H9 (cell line): Measurements from ENCODE around the gene RASAL1. TPM values are rescaled to one million over a fixed set of nuclear protein-coding genes. Genes with fewer than 3 reads are reported as not detected.

ENCODE experiments used
- DNase-seq: peaks from one replicate; pipeline ENCODE4 v3.0.0-alpha.2; 2017
- H2AFZ ChIP-seq: one replicate; pipeline ENCODE4 v1.6.1; 2013; ENCODE audit warnings: mild to moderate bottlenecking, low read length, control low read depth, moderate library complexity
- H2AK5ac ChIP-seq: 2 replicates; pipeline ENCODE4 v1.6.1; 2013; ENCODE audit warnings: low read length, control low read depth, mixed read lengths; ENCODE audit not compliant: insufficient read length
- H2BK120ac ChIP-seq: one replicate; pipeline ENCODE4 v1.6.1; 2013; ENCODE audit warnings: low read depth, mild to moderate bottlenecking, low read length, control low read depth, inconsistent platforms; ENCODE audit not compliant: poor library complexity, severe bottlenecking
- H2BK12ac ChIP-seq: 2 replicates; pipeline ENCODE4 v1.6.1; 2013; ENCODE audit warnings: low read length, control low read depth, mixed read lengths, low read depth; ENCODE audit not compliant: insufficient read length
- H2BK15ac ChIP-seq: 2 replicates; pipeline ENCODE4 v1.6.1; 2013; ENCODE audit warnings: low read depth, low read length, control low read depth
- H2BK20ac ChIP-seq: one replicate; pipeline ENCODE4 v1.6.1; 2013; ENCODE audit warnings: low read depth, mild to moderate bottlenecking, low read length, control low read depth, inconsistent platforms; ENCODE audit not compliant: poor library complexity, severe bottlenecking
- H2BK5ac ChIP-seq: 2 replicates; pipeline ENCODE4 v1.6.1; 2013; ENCODE audit warnings: low read length, control low read depth, mixed read lengths; ENCODE audit not compliant: insufficient read length
- H3K14ac ChIP-seq: 2 replicates; pipeline ENCODE4 v1.6.1; 2013; ENCODE audit warnings: low read length, control low read depth; ENCODE audit not compliant: insufficient read depth
- H3K18ac ChIP-seq: 2 replicates; pipeline ENCODE4 v1.6.1; 2013; ENCODE audit warnings: low read depth, mild to moderate bottlenecking, mixed read lengths, low read length, control low read depth; ENCODE audit not compliant: insufficient read length
- H3K23ac ChIP-seq: 2 replicates; pipeline ENCODE4 v1.6.1; 2013; ENCODE audit warnings: low read length, control low read depth, mixed read lengths, low read depth; ENCODE audit not compliant: insufficient read length
- H3K23me2 ChIP-seq: 2 replicates; pipeline ENCODE4 v1.6.1; 2013; ENCODE audit warnings: low read depth, mild to moderate bottlenecking, mixed read lengths, low read length, control low read depth; ENCODE audit not compliant: insufficient read length, poor library complexity, severe bottlenecking
- H3K27ac ChIP-seq: 2 replicates; pipeline ENCODE4 v1.5.1; 2013; ENCODE audit warnings: low read length, control low read depth, mixed read lengths, low read depth; ENCODE audit not compliant: insufficient read length
- H3K27me3 ChIP-seq: 2 replicates; pipeline ENCODE4 v1.6.1; 2013; ENCODE audit warnings: low read length, control low read depth, inconsistent platforms; ENCODE audit not compliant: insufficient read depth
- H3K4ac ChIP-seq: 2 replicates; pipeline ENCODE4 v1.6.1; 2013; ENCODE audit warnings: low read depth, mild to moderate bottlenecking, control low read depth, inconsistent platforms, low read length, moderate library complexity
- H3K4me1 ChIP-seq: 2 replicates; pipeline ENCODE4 v1.6.1; 2013; ENCODE audit warnings: low read length, control low read depth, inconsistent platforms; ENCODE audit not compliant: insufficient read depth
- H3K4me2 ChIP-seq: 2 replicates; pipeline ENCODE4 v1.6.1; 2013; ENCODE audit warnings: low read length, control low read depth, mixed read lengths; ENCODE audit not compliant: insufficient read length, insufficient read depth
- H3K56ac ChIP-seq: 2 replicates; pipeline ENCODE4 v1.6.1; 2013; ENCODE audit warnings: low read depth, mild to moderate bottlenecking, mixed read lengths, low read length, control low read depth; ENCODE audit not compliant: insufficient read length
- H3K79me1 ChIP-seq: 2 replicates; pipeline ENCODE4 v1.6.1; 2013; ENCODE audit warnings: low read depth, mild to moderate bottlenecking, moderate library complexity, low read length, control low read depth, inconsistent platforms; ENCODE audit not compliant: insufficient read depth, poor library complexity, severe bottlenecking
- H3K79me2 ChIP-seq: 2 replicates; pipeline ENCODE4 v1.6.1; 2013; ENCODE audit warnings: low read length, control low read depth, inconsistent platforms; ENCODE audit not compliant: insufficient read depth
- H3K9ac ChIP-seq: 2 replicates; pipeline ENCODE4 v1.6.1; 2013; ENCODE audit warnings: low read length, control low read depth, mixed read lengths; ENCODE audit not compliant: insufficient read length; ENCODE audit errors: extremely low read depth
- H3K9me3 ChIP-seq: one replicate; pipeline ENCODE4 v1.6.1; 2013; ENCODE audit warnings: low read depth, low read length, inconsistent platforms; ENCODE audit not compliant: control insufficient read depth
- H3T11ph ChIP-seq: one replicate; pipeline ENCODE4 v1.6.1; 2013; ENCODE audit warnings: mild to moderate bottlenecking, low read length, control low read depth, inconsistent platforms
- H4K20me1 ChIP-seq: one replicate; pipeline ENCODE4 v1.6.1; 2013; ENCODE audit not compliant: control insufficient read depth, insufficient read length, insufficient read depth
- H4K5ac ChIP-seq: 2 replicates; pipeline ENCODE4 v1.6.1; 2013; ENCODE audit warnings: low read depth, mild to moderate bottlenecking, mixed read lengths, low read length, control low read depth; ENCODE audit not compliant: insufficient read length
- H4K8ac ChIP-seq: replicated peaks from 2 replicates; pipeline ENCODE4 v1.6.1; 2013; ENCODE audit warnings: low read length, control low read depth, mixed read lengths, low read depth; ENCODE audit not compliant: insufficient read length
- H4K91ac ChIP-seq: 2 replicates; pipeline ENCODE4 v1.6.1; 2013; ENCODE audit warnings: low read depth, mild to moderate bottlenecking, moderate library complexity, mixed read lengths, low read length, control low read depth; ENCODE audit not compliant: insufficient read length
- H3K27ac Mint-ChIP-seq, 3 experiments: 2 replicates in 2 of 3; 3 replicates in 1 of 3; pipeline ENCODE4 v1.8.0; 2020 to 2021; ENCODE audit warnings: mixed read lengths in 3 of 3, mild to moderate bottlenecking in 1 of 3, moderate library complexity in 1 of 3
- H3K27me3 Mint-ChIP-seq: 2 replicates; pipeline ENCODE4 v1.8.0; 2021; ENCODE audit warnings: low read depth, mild to moderate bottlenecking, moderate library complexity, mixed read lengths
- H3K36me3 Mint-ChIP-seq, 3 experiments: 2 replicates in 2 of 3; 3 replicates in 1 of 3; pipeline ENCODE4 v1.8.0; 2020 to 2021; ENCODE audit warnings: low read depth in 3 of 3, mixed read lengths in 3 of 3; ENCODE audit not compliant: insufficient read depth in 1 of 3
- H3K4me1 Mint-ChIP-seq, 2 experiments: 2 replicates each; pipeline ENCODE4 v1.8.0; 2020; ENCODE audit warnings: mixed read lengths in 2 of 2
- H3K4me3 Mint-ChIP-seq, 2 experiments: 2 replicates in 1 of 2; 3 replicates in 1 of 2; pipeline ENCODE4 v1.8.0; 2020 to 2021; ENCODE audit warnings: mild to moderate bottlenecking in 2 of 2, mixed read lengths in 2 of 2, moderate library complexity in 1 of 2
- H3K9me3 Mint-ChIP-seq, 2 experiments: 2 replicates in 1 of 2; 3 replicates in 1 of 2; pipeline ENCODE4 v1.8.0; 2020; ENCODE audit warnings: mild to moderate bottlenecking in 2 of 2, mixed read lengths in 2 of 2, moderate library complexity in 1 of 2
- CTCF ChIP-seq: fragments of 200-600 bp; sonication (generic); conservative IDR thresholded peaks from 3 replicates; pipeline ENCODE4 v1.8.0; 2021; ENCODE audit warnings: antibody characterized with exemption, mild to moderate bottlenecking
- WGBS: extraction: QIAGEN DNeasy Blood & Tissue Kit; methylation state at CpG from one replicate; pipeline ENCODE4 v1.1.7; 2013; ENCODE audit warnings: missing lambda C conversion rate, low lambda C conversion rate, mixed read lengths; ENCODE audit not compliant: insufficient read length; ENCODE audit errors: extremely low coverage; 5-methylcytosine and 5-hydroxymethylcytosine counted together
- total RNA-seq: library from RNA; stranded (reverse); gene quantifications from 2 replicates; pipeline ENCODE4 v1.2.1, GENCODE V29; 2021

The RASAL1 gene
- total RNA-seq, 1 experiment from 2014 or later, result 2.3 TPM

GRCh38 chr12:113169697-113170096 lies 34.1 kb upstream of the RASAL1 start:
- no peaks in the 10 kb centered on the region for H3K23me2 ChIP-seq
- H4K91ac ChIP-seq, result no peak overlapping the region
- no peaks in the 10 kb centered on the region for H3K9me3 ChIP-seq
- H3K18ac ChIP-seq, result no peak overlapping the region
- Mint-ChIP-seq H3K9me3 (no peaks in the 10 kb centered on the region), H3K36me3 (peaks cover 42 to 81% (median 74%) of the 10 kb centered on the region in 3 experiments; a peak in 6 of 7 replicates), H3K4me1 (peaks cover 0 to 2% of the 10 kb centered on the region in 2 experiments; a peak in 1 of 4 replicates), H3K27me3 (no peaks in the 10 kb centered on the region), H3K4me3 (no peak overlapping the region), H3K27ac (peak overlapping the region in 1 of 3 experiments; percentile 53; a peak in 1 of 7 replicates)
- no peaks in the 10 kb centered on the region for H3K79me1 ChIP-seq
- DNase-seq, result no peak
- no peak overlapping the region for H3T11ph ChIP-seq
- no peaks in the 10 kb centered on the region for H3K4me1 ChIP-seq
- no peak overlapping the region for H2BK5ac ChIP-seq
- H3K56ac ChIP-seq, result no peak overlapping the region
- no peak overlapping the region for H3K9ac ChIP-seq
- H3K27ac ChIP-seq, result no peak overlapping the region
- no peaks in the 10 kb centered on the region for H3K27me3 ChIP-seq
- no peaks in the 10 kb centered on the region for H4K20me1 ChIP-seq
- no peak overlapping the region for H3K23ac ChIP-seq
- H4K8ac ChIP-seq, result no peak overlapping the region
- H3K14ac ChIP-seq, result no peak overlapping the region
- H2BK15ac ChIP-seq, result no peak overlapping the region
- no peak for TF ChIP-seq CTCF
- H2BK12ac ChIP-seq, result no peak overlapping the region
- H2AFZ ChIP-seq, result no peak overlapping the region
- WGBS, result no CpG with 5 or more reads among the region's 13 CpGs
- H2BK120ac ChIP-seq, result no peak overlapping the region
- H2AK5ac ChIP-seq, result no peak overlapping the region
- H2BK20ac ChIP-seq, result no peak overlapping the region
- H3K4me2 ChIP-seq, result no peak overlapping the region
- H4K5ac ChIP-seq, result no peak overlapping the region
- H3K79me2 ChIP-seq, result no peaks in the 10 kb centered on the region
- H3K4ac ChIP-seq, result no peak overlapping the region
